Testis (tissue), 3 donors: ENCODE results near the gene WDR46. TPM values are rescaled to one million over a fixed set of nuclear protein-coding genes. Genes with fewer than 3 reads are reported as not detected.
"Not testable (repeated sequence)": the region's sequence is repeated elsewhere in the genome, so short reads cannot be mapped to it uniquely, and the experiment has no call there.

Source experiments
- DNase-seq: peaks from one replicate; pipeline ENCODE4 v3.0.0-alpha.2; 2019
- H3K27ac ChIP-seq, 2 donors: fragments of 200-600 bp; sonication (generic); one replicate each; pipeline ENCODE4 v1.5.1; 2019
- H3K27me3 ChIP-seq: fragments of 200-600 bp; sonication (generic); one replicate; pipeline ENCODE4 v1.5.1; 2019
- H3K36me3 ChIP-seq: fragments of 200-600 bp; sonication (generic); one replicate; pipeline ENCODE4 v1.5.1; 2017; ENCODE audit warnings: low read depth; ENCODE audit errors: missing control alignments
- H3K4me1 ChIP-seq: fragments of 200-600 bp; sonication (generic); one replicate; pipeline ENCODE4 v1.5.1; 2019
- H3K4me3 ChIP-seq, 2 donors: fragments of 200-600 bp; sonication (generic); one replicate each; pipeline ENCODE4 v1.5.1; 2017 to 2019
- H3K9me3 ChIP-seq: fragments of 200-600 bp; sonication (generic); one replicate; pipeline ENCODE4 v1.5.1; 2017
- CTCF ChIP-seq, 3 experiments: fragments of 450-650 bp in 2 of 3; fragments of 200-600 bp in 1 of 3; sonication (generic) in 1 of 3; IDR thresholded peaks; one replicate each; pipeline ENCODE4 v1.5.1; 2016 to 2019; ENCODE audit warnings: antibody characterized with exemption in 3 of 3, mild to moderate bottlenecking in 2 of 3, moderate library complexity in 1 of 3
- POLR2A ChIP-seq: fragments of 450-650 bp; IDR thresholded peaks from one replicate; pipeline ENCODE4 v1.6.1; 2017; ENCODE audit warnings: antibody characterized with exemption, mild to moderate bottlenecking, moderate library complexity
- WGBS, 2 donors: methylation state at CpG; one replicate each; pipeline ENCODE4 v1.1.5; 2018; 5-methylcytosine and 5-hydroxymethylcytosine counted together
- intact Hi-C: fragments of 100-400 bp; cut with DNase I; formaldehyde crosslinking; loops from one replicate; pipeline ENCODE4 v1.15.1; 2023; ENCODE audit warnings: low total_unique reads
- polyA plus RNA-seq: library from polyadenylated mRNA; stranded (reverse); fragments of 350-450 nt; fragmentation: Illumina TruSeq; extraction: RNeasy Lipid Tissue Mini Kit (QIAGEN cat#74804); gene quantifications from one replicate; pipeline ENCODE4 v1.2.3, GENCODE V29; 2014; ENCODE audit warnings: low read depth, low replicate concordance; ENCODE audit not compliant: insufficient read depth
- total RNA-seq, 2 donors: library from RNA; depleted of rRNA; stranded (reverse); fragments of >200 nt; gene quantifications; one replicate each; pipeline ENCODE4 v1.2.3, GENCODE V29; 2016

Gene WDR46
- total and polyA plus RNA-seq, 3 donors from 2014 or later = 61.6 to 71.2 (median 63.2) TPM

GRCh38 chr6:33289784-33290315, 811 bp upstream of the WDR46 start:
- no peak for DNase-seq
- Histone ChIP-seq H3K9me3 (no peaks in the 10 kb centered on the region), H3K27me3 (no peaks in the 10 kb centered on the region), H3K4me3 (peak overlapping the region; percentile 75 to 79), H3K27ac (peak overlapping the region; percentile 77 to 88), H3K4me1 (peaks cover 12% of the 10 kb centered on the region), H3K36me3 (no peaks in the 10 kb centered on the region)
- 1 to 2% methylated on average over 12 to 14 of the region's 14 CpGs for WGBS, 2 donors
- intact Hi-C loops = loop anchor here (2.0 kb wide), 1 partner anchor 17 kb away; the partner anchor contains the start of gene RPS18
- no peak for TF ChIP-seq POLR2A
- no peak for TF ChIP-seq CTCF (IDR thresholded peaks at IDR 0.05)

DNA sequence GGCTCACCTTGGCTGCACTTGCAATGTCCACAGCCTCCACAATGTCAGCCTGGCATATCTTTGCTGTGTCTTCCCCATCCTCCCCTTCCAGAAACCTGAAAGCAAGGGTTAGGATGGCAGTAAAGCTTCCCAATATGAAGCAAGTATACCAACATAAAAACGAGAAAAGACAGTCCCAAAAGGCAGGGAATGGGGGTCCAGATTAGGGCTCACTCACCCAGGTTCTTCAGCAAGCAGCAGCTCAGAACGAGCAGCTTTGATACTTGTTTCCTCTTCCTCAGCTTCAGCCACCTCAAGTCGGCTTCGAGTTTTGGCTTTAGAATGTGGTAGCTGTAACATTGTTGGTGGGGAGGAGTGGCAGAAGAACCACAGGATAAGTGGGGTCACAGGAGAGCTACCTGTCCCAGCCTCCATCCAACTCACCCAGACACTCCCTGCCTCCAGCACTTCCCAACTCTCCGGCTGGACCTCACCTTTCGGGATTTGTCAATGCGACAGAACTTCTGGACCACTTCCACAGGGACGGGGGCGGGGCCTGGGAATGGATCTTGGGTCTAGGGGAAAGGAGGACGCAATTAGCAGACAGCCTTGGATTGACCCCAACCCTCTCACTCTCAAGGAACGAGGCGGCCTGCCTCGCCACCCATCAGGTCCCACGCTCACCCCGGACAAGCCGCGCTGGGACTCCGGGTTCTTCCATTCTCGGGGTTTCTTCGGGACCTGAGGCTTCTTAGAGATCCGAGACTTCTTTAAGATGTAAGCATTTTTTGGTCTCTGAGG, 708 bp downstream of the WDR46 start:
- Histone ChIP-seq H3K27me3 (no peaks in the 10 kb centered on the region), H3K36me3 (no peaks in the 10 kb centered on the region), H3K27ac (peak overlapping the region in 1 of 2 donors; percentile 88), H3K4me3 (peak overlapping the region; percentile 75 to 79), H3K4me1 (peaks cover 12% of the 10 kb centered on the region), H3K9me3 (no peaks in the 10 kb centered on the region)
- WGBS, 2 donors = 5 to 10% methylated on average over 12 to 21 of the region's 21 CpGs
- TF ChIP-seq CTCF (IDR thresholded peaks at IDR 0.05) (no peak), POLR2A (no peak)
- intact Hi-C loops = loop anchor here (2.0 kb wide), 1 partner anchor 16 kb away; the partner anchor contains the start of gene RPS18
- DNase-seq = no peak

GRCh38 chr6:33286946-33287914, 1.8 kb downstream of the WDR46 start:
- H3K27ac ChIP-seq = no peak overlapping the region
- H3K9me3 ChIP-seq = no peaks in the 10 kb centered on the region
- WGBS, 2 donors = 87 to 93% methylated on average over 20 to 22 of the region's 22 CpGs
- intact Hi-C loops = no loop called here
- no peak overlapping the region for H3K4me3 ChIP-seq
- DNase-seq = no peak
- TF ChIP-seq POLR2A (no peak), CTCF (IDR thresholded peaks at IDR 0.05) (no peak)
- H3K27me3 ChIP-seq = no peaks in the 10 kb centered on the region
- H3K4me1 ChIP-seq = peaks cover 12% of the 10 kb centered on the region
- H3K36me3 ChIP-seq = no peaks in the 10 kb centered on the region

DNA sequence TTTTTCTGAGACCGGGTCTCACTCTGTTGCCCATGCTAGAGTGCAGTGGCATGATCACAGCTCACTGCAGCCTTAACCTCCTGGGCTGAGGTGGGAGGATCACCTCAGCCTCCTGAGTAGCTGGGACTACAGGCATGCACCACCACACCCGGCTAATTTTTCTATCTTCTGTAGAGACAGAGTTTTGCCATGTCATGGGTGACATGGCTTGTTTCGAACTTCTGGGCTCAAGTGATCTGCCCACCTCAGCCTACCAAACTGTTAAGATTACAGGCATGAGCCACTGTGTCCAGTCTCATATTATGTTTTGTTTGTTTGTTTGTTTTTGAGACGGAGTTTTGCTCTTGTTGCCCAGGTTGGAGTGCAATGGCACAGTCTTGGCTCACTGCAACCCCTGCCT, 3.8 kb downstream of the WDR46 start:
- H3K4me1 ChIP-seq, H3K27ac ChIP-seq, intact Hi-C loops, DNase-seq, H3K36me3 ChIP-seq, H3K9me3 ChIP-seq, H3K27me3 ChIP-seq, H3K4me3 ChIP-seq: not testable (repeated sequence)
- 95 to 100% methylated on average over 3 to 4 of the region's 4 CpGs for WGBS, 2 donors

DNA sequence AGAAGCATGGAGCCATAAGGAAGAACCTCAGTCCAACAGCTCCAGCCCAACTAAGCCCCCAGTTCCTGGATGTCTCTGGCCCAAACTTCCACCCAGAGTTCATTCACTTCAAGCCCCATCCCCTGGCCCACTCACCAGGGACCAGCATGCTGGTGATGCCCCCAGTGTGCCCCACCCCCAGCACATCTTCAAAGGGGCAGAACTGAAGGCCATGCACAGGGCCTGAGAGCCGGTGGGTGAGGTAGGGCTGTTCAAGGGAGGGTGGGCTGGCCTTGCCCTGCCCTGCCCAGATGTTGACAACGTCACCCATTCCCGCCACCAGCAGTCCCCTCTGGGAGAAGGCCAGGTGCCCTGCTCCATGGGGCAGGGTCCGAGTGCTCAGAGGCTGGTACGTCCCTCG, 8.5 kb downstream of the WDR46 start:
- TF ChIP-seq CTCF (IDR thresholded peaks at IDR 0.05) (no peak), POLR2A (no peak)
- WGBS, 2 donors = 90 to 100% methylated on average over 3 to 6 of the region's 6 CpGs
- intact Hi-C loops = no loop called here
- peaks cover 13% of the 10 kb centered on the region for H3K4me1 ChIP-seq
- H3K27me3 ChIP-seq = no peaks in the 10 kb centered on the region
- DNase-seq = no peak
- H3K27ac ChIP-seq = no peak overlapping the region
- no peaks in the 10 kb centered on the region for H3K9me3 ChIP-seq
- H3K36me3 ChIP-seq = no peaks in the 10 kb centered on the region
- H3K4me3 ChIP-seq = no peak overlapping the region
